ENCODE measurements around the gene TAS1R2.
A peak's percentile ranks its signal among the peaks of the same experiment; 100 is the strongest.
"Not testable (repeated sequence)": the region's sequence is repeated elsewhere in the genome, so short reads cannot be mapped to it uniquely, and the experiment has no call there.

Gene TAS1R2

GRCh38 chr1:18859560-18859959, at the start of gene TAS1R2:
TSS of gene TAS1R2 (minus strand) at chr1:18859660. CDS start at chr1:18859660, 0 bp downstream.
- DNase-seq (ENCODE audit: low read depth), result no peak

- no peak for DNase-seq (ENCODE audit: low read depth)
Measured at GRCh38 chr1:18907917-18908845, 48.7 kb upstream of the TAS1R2 start.

- no peak for DNase-seq (ENCODE audit: low read depth)
Measured at GRCh38 chr1:18907021-18907916, 47.8 kb upstream of the TAS1R2 start.

GRCh38 chr1:18903291-18903756, 43.9 kb upstream of the TAS1R2 start:
- DNase-seq (ENCODE audit: low read depth), result no peak

- peak; percentile 99 for DNase-seq (ENCODE audit: low read depth)
Measured at GRCh38 chr1:18902523-18903290, 43.2 kb upstream of the TAS1R2 start, which contains the start of gene ALDH4A1. TSS of gene ALDH4A1 (minus strand) at chr1:18902555. CDS start at chr1:18902523, 32 bp downstream.

GRCh38 chr1:18901952-18902522, 42.6 kb upstream of the TAS1R2 start:
- DNase-seq (ENCODE audit: low read depth), result no peak

- no peak for DNase-seq (ENCODE audit: low read depth)
Measured at GRCh38 chr1:18901147-18901951, 41.9 kb upstream of the TAS1R2 start.

- no peak for DNase-seq (ENCODE audit: low read depth)
Measured at GRCh38 chr1:18900303-18900841, 40.9 kb upstream of the TAS1R2 start.

GRCh38 chr1:18899363-18900049, 40.0 kb upstream of the TAS1R2 start:
- DNase-seq (ENCODE audit: low read depth), result no peak

- no peak for DNase-seq (ENCODE audit: low read depth)
Measured at GRCh38 chr1:18898567-18898966, 39.1 kb upstream of the TAS1R2 start.

GRCh38 chr1:18895317-18895716, 35.9 kb upstream of the TAS1R2 start:
- no peak for DNase-seq (ENCODE audit: low read depth)

- no peak for DNase-seq (ENCODE audit: low read depth)
Measured at GRCh38 chr1:18893120-18893519, 33.7 kb upstream of the TAS1R2 start.

GRCh38 chr1:18891858-18892257, 32.4 kb upstream of the TAS1R2 start:
- DNase-seq (ENCODE audit: low read depth), result not testable (repeated sequence)

GRCh38 chr1:18891426-18891780, 31.9 kb upstream of the TAS1R2 start:
- DNase-seq (ENCODE audit: low read depth), result no peak

GRCh38 chr1:18890706-18891425, 31.4 kb upstream of the TAS1R2 start:
- DNase-seq (ENCODE audit: low read depth), result no peak

- no peak for DNase-seq (ENCODE audit: low read depth)
Measured at GRCh38 chr1:18886003-18886335, 26.5 kb upstream of the TAS1R2 start.

GRCh38 chr1:18885311-18886002, 26.0 kb upstream of the TAS1R2 start:
- no peak for DNase-seq (ENCODE audit: low read depth)

GRCh38 chr1:18884727-18885126, 25.3 kb upstream of the TAS1R2 start:
- DNase-seq (ENCODE audit: low read depth), result no peak

- DNase-seq (ENCODE audit: low read depth), result no peak
Measured at GRCh38 chr1:18884419-18884717, 24.9 kb upstream of the TAS1R2 start.
